Cerebellar cortex (tissue), 1 donor: ENCODE results near the gene LINGO1.
A peak's percentile ranks its signal among the peaks of the same experiment; 100 is the strongest.

Experiments used
- DNase-seq: peaks from one replicate; pipeline ENCODE4 v3.0.0-alpha.2; 2015; ENCODE audit warnings: low spot score

Gene LINGO1

GRCh38 chr15:77617476-77618230 lies 15.1 kb downstream of the LINGO1 start:
- no peak for DNase-seq

- no peak for DNase-seq
Measured at GRCh38 chr15:77616072-77616471, 16.6 kb downstream of the LINGO1 start.

GRCh38 chr15:77615472-77615871 lies 17.2 kb downstream of the LINGO1 start:
- DNase-seq, result no peak

GRCh38 chr15:77614251-77614806 lies 18.4 kb downstream of the LINGO1 start:
- DNase-seq, result no peak

GRCh38 chr15:77613814-77614213 lies 18.9 kb downstream of the LINGO1 start:
- no peak for DNase-seq

GRCh38 chr15:77612958-77613601 lies 19.6 kb downstream of the LINGO1 start:
- no peak for DNase-seq

GRCh38 chr15:77611767-77612166 lies 20.9 kb downstream of the LINGO1 start:
- DNase-seq, result no peak

- DNase-seq, result no peak
Measured at GRCh38 chr15:77610731-77611130, 22.0 kb downstream of the LINGO1 start.

GRCh38 chr15:77609558-77609957 lies 23.2 kb downstream of the LINGO1 start:
- DNase-seq, result no peak

GRCh38 chr15:77608774-77609173 lies 23.9 kb downstream of the LINGO1 start:
- DNase-seq, result no peak

GRCh38 chr15:77607894-77608261 lies 24.8 kb downstream of the LINGO1 start:
- DNase-seq, result no peak

GRCh38 chr15:77607111-77607893 lies 25.4 kb downstream of the LINGO1 start:
- DNase-seq, result peak; percentile 70

- DNase-seq, result peak; percentile 50
Measured at GRCh38 chr15:77606142-77607034, 26.3 kb downstream of the LINGO1 start.

GRCh38 chr15:77605547-77605946 lies 27.2 kb downstream of the LINGO1 start:
- no peak for DNase-seq

- no peak for DNase-seq
Measured at GRCh38 chr15:77604973-77605372, 27.7 kb downstream of the LINGO1 start.

GRCh38 chr15:77603611-77604336 lies 28.9 kb downstream of the LINGO1 start:
- DNase-seq, result no peak

GRCh38 chr15:77602800-77603199 lies 29.9 kb downstream of the LINGO1 start:
- DNase-seq, result no peak

- peak; percentile 84 for DNase-seq
Measured at GRCh38 chr15:77599899-77600298, 32.8 kb downstream of the LINGO1 start.

- DNase-seq, result no peak
Measured at GRCh38 chr15:77599357-77599756, 33.4 kb downstream of the LINGO1 start.

- no peak for DNase-seq
Measured at GRCh38 chr15:77598644-77599043, 34.1 kb downstream of the LINGO1 start.
